HUES6 (cell line): ENCODE results near the gene ZDHHC9.
"Not testable (repeated sequence)": the region's sequence is repeated elsewhere in the genome, so short reads cannot be mapped to it uniquely, and the experiment has no call there.

Experiments
- H3K27ac ChIP-seq: 2 replicates; pipeline ENCODE4 v1.7.0; 2013; ENCODE audit warnings: low read depth, mild to moderate bottlenecking, low read length, inconsistent platforms
- H3K27me3 ChIP-seq: 2 replicates; pipeline ENCODE4 v1.6.1; 2013; ENCODE audit warnings: low read length; ENCODE audit not compliant: control insufficient read depth, insufficient read depth
- H3K36me3 ChIP-seq: 2 replicates; pipeline ENCODE4 v1.6.1; 2013; ENCODE audit warnings: low read length; ENCODE audit not compliant: control insufficient read depth, insufficient read depth
- H3K4me1 ChIP-seq: 2 replicates; pipeline ENCODE4 v1.6.1; 2013; ENCODE audit warnings: low read length; ENCODE audit not compliant: control insufficient read depth, insufficient read depth
- H3K4me3 ChIP-seq: 2 replicates; pipeline ENCODE4 v1.5.1; 2013; ENCODE audit warnings: low read depth, low read length
- H3K9ac ChIP-seq: one replicate; pipeline ENCODE4 v1.6.1; 2013; ENCODE audit warnings: mild to moderate bottlenecking, low read length
- H3K9me3 ChIP-seq: 2 replicates; pipeline ENCODE4 v1.6.1; 2013; ENCODE audit warnings: low read depth, low read length; ENCODE audit not compliant: control insufficient read depth, insufficient read depth

The ZDHHC9 gene

DNA sequence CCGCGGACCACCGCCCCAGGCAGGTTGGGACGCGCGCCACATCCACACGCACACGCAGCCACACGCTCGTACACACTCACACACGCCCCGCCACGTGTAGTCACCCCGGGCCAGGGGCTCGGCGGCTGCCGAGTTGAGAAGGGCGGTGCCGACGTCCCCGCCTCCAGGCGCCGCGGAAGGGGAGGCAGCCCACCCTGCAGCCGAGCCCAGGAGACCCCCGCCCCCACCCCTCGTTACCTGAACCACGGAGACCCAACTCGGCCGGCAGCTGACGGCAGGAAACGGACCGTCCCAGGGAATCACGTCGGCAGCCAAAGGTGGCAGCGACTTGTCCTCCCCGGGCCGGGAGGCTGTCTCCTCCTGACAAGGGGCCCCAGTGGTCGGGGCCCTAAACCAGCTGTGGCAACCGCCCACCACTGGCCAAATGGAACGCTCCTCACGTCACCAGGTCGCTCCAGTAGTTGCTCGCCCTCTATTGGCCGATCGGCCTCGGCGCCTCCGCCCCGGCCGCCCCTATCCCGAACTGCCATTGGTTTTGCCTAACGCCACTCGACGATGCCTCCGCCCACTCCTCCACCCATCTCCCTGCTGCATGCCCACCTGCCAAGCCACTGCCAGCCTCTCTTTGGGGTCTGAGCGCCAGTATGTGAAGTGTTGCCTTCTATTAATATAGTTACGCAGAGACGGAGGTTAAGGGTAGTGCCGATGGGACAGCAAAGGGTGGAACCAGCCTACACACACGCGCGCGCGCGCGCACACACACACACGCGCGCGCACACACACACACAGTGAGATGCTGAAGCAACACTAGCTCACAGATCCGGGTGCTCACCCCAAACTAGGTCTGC lies at the start of gene ZDHHC9:
Gene ZDHHC9 (minus strand): TSS at position 428 of the 848 bp plus-strand sequence. CDS start 1,941 bp downstream, outside the sequence.
- peak within 1 kb of the TSS; percentile 41; the same call in 1 of the 2 replicates for H3K27ac ChIP-seq
- H3K4me3 ChIP-seq: peak within 1 kb of the TSS; percentile 78
- peak within 1 kb of the TSS; percentile 91 for H3K9ac ChIP-seq
- no peaks in the 10 kb centered on the region for H3K9me3 ChIP-seq
- H3K27me3 ChIP-seq: peaks cover 12% of the 10 kb centered on the region; the same call in 1 of the 2 replicates
- peaks cover 20% of the 10 kb centered on the region for H3K36me3 ChIP-seq
- peaks cover 13% of the 10 kb centered on the region; the same call in 1 of the 2 replicates for H3K4me1 ChIP-seq

DNA sequence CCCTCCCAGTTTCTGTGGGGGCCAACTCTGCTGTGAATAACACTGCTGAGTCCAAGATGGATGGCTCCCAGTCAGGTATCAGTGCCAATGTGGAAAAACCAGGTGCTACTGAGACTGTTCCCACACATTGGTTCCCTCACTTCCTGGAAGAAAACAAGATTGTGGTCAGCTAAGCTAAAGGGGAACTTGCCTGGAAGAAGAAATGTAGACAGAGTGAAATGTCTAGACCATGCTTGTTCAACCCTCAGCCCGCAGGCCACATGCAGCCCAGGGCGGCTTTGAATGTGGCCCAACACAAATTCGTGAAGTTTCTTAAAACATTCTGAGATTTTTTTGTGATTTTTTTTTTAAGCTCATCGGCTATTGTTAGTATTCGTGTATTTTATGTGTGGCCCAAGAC lies 33.7 kb upstream of the ZDHHC9 start:
- H3K36me3 ChIP-seq: no peaks in the 10 kb centered on the region
- no peaks in the 10 kb centered on the region for H3K27me3 ChIP-seq
- peaks cover 11% of the 10 kb centered on the region for H3K9me3 ChIP-seq
- peak overlapping the region; percentile 8; the same call in 1 of the 2 replicates for H3K27ac ChIP-seq
- H3K4me1 ChIP-seq: peaks cover 8% of the 10 kb centered on the region; the same call in 1 of the 2 replicates
- peak overlapping the region; percentile 28 for H3K9ac ChIP-seq
- no peak overlapping the region; the same call in 1 of the 2 replicates for H3K4me3 ChIP-seq

DNA sequence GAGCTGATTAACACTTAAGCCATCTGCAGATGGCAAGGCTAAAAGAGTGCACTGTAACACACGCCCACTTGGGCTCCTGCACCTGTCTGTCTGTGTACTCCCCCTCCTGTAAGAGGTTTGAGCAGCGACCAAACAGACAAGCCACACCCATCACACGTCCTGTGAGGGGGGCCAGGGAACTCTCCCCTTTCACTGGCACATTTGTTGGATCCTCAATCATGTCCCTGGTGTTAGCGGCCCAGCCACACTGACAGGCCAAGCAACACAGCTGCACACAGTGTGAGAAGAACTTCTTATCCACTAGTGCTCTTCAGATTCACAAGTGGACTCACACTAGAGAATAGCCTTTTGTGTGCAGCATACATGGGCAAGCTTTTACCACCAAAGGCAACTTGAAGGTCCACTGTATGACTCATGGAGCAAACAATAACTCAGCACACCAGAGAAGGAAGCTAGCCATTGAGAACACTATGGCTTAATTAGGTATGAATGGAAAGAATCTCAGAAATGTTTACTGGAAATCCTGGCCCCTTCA lies 33.2 kb upstream of the ZDHHC9 start:
- Histone ChIP-seq H3K9ac (peak overlapping the region; percentile 28), H3K4me1 (peaks cover 8% of the 10 kb centered on the region; the same call in 1 of the 2 replicates), H3K9me3 (peaks cover 11% of the 10 kb centered on the region), H3K27me3 (no peaks in the 10 kb centered on the region), H3K4me3 (peak overlapping the region; percentile 2; the same call in 1 of the 2 replicates), H3K27ac (peak overlapping the region; percentile 8; the same call in 1 of the 2 replicates), H3K36me3 (no peaks in the 10 kb centered on the region)

DNA sequence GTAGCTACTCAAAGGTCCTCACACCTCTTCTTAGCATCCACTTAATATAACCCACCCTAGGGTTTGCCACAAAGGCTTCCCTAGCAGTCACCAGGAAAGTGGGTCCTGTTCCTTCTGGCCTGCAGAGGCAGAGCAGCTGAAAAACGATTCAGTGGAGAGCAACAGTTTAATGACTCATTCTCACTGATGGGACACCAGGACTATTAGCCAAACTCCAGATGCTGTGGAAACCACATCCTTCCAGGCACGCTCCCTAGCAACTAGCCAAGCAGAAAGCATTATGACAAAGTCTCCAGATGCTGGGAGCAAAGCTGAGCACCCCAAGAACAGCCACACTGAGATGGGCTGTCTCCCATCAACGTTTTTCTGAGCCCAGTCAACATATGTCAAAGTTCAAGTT lies 32.0 kb upstream of the ZDHHC9 start:
- H3K4me1 ChIP-seq: peaks cover 8% of the 10 kb centered on the region; the same call in 1 of the 2 replicates
- 0 out of 2 replicates have a peak, but pooled peaks cover 9% of the 10 kb centered on the region for H3K27me3 ChIP-seq
- no peak overlapping the region for H3K9ac ChIP-seq
- peaks cover 11% of the 10 kb centered on the region for H3K9me3 ChIP-seq
- H3K4me3 ChIP-seq: no peak overlapping the region
- no peaks in the 10 kb centered on the region for H3K36me3 ChIP-seq
- H3K27ac ChIP-seq: no peak overlapping the region

DNA sequence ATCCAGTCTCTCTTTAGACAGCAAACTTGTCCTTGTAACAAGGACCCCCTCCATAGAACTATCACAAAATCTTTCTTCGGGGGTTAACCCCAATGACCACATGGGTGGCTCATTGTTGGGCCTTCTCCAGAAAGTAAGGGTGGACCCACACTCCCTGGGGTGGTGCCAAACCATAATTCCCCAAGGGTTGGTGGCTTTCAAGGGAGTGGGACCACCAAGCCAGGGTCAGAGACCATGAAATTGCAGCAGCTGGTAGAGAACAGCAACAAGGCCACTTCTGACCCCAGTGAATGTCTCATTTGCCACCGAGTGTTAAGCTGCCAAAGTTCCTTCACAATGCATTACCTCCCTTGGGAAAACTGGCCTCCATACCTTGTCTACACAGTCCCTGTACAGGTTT lies 28.8 kb upstream of the ZDHHC9 start:
- Histone ChIP-seq H3K9me3 (peaks cover 6% of the 10 kb centered on the region; the same call in 1 of the 2 replicates), H3K4me1 (peaks cover 8% of the 10 kb centered on the region; the same call in 1 of the 2 replicates), H3K27ac (no peak overlapping the region), H3K4me3 (no peak overlapping the region), H3K9ac (no peak overlapping the region), H3K27me3 (peaks cover 15% of the 10 kb centered on the region; the same call in 1 of the 2 replicates), H3K36me3 (no peaks in the 10 kb centered on the region)

DNA sequence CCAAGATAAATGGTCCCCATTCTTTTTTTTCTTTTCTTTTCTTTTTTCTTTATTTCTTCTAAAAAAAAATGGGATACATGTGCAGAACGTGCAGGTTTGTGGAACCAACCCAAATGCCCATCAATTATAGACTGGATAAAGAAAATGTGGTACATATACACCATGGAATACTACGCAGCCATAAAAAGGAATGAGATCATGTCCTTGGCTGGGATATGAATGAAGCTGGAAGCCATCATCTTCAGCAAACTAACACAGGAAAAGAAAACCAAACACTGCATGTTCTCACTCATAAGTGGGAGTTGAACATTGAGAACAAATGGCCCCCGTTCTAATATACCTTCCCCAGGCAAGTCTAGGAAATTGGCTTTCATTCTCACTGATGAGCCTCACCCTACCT lies 22.6 kb upstream of the ZDHHC9 start:
- not testable (repeated sequence) for H3K4me3 ChIP-seq, H3K4me1 ChIP-seq, H3K9ac ChIP-seq, H3K9me3 ChIP-seq, H3K27ac ChIP-seq, H3K36me3 ChIP-seq
- H3K27me3 ChIP-seq: peaks cover 19% of the 10 kb centered on the region; the same call in 1 of the 2 replicates

DNA sequence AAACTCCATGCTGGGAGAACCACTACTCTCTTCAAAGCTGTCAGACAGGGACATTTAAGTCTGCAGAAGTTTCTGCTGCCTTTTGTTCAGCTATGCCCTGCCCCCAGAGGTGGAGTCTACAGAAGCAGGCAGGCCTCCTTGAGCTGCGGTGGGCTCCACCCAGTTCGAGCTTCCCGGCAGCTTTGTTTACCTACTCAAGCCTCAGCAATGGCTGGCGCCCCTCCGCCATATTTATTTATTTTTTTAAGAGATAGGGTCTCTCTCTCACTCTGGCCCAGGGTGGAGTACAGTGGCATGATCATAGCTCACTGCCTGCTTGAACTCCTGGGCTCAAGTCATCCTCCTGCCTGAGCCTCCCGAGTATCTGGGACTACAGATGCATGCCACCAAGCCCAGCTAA lies 15.4 kb upstream of the ZDHHC9 start:
- not testable (repeated sequence) for H3K27me3 ChIP-seq, H3K9ac ChIP-seq, H3K4me3 ChIP-seq, H3K36me3 ChIP-seq, H3K9me3 ChIP-seq, H3K4me1 ChIP-seq, H3K27ac ChIP-seq

DNA sequence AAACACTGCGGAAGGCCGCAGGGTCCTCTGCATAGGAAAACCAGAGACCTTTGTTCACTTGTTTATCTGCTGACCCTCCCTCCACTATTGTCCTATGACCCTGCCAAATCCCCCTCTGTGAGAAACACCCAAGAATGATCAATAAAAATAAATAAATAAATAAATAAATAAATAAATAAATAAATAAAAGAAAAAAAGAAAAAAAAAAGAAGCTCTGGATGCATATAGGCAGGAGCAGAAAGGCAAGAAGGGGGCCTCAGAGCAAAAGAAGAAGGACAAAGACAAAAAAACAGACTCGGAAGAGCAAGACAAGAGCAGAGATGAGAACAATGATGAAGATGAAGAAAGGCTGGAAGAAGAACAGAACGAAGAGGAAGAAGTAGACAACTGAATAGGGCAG lies 8.1 kb upstream of the ZDHHC9 start:
- not testable (repeated sequence) for H3K4me1 ChIP-seq, H3K27me3 ChIP-seq, H3K27ac ChIP-seq, H3K4me3 ChIP-seq, H3K36me3 ChIP-seq, H3K9ac ChIP-seq, H3K9me3 ChIP-seq

DNA sequence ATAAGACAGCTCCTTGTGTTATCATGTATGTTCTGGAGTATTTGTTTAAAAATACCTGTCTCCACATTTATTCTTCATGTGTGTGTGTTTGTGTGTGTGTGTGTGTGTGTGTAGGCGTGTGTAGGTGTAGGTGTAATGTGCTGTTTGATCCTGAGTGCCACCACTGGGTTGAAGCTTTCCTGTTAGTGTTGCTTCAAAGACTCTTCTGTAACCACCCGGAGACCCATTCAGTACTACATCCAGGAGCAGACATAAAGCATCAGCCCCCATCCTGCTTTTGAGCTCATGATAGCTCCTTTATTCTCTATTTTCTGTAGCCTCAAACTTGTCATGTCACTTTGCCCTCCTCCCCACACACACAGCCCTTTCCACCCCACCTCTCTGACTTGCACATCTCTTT lies 3.0 kb upstream of the ZDHHC9 start:
- peaks cover 6% of the 10 kb centered on the region; the same call in 1 of the 2 replicates for H3K4me1 ChIP-seq
- no peak overlapping the region for H3K27ac ChIP-seq

DNA sequence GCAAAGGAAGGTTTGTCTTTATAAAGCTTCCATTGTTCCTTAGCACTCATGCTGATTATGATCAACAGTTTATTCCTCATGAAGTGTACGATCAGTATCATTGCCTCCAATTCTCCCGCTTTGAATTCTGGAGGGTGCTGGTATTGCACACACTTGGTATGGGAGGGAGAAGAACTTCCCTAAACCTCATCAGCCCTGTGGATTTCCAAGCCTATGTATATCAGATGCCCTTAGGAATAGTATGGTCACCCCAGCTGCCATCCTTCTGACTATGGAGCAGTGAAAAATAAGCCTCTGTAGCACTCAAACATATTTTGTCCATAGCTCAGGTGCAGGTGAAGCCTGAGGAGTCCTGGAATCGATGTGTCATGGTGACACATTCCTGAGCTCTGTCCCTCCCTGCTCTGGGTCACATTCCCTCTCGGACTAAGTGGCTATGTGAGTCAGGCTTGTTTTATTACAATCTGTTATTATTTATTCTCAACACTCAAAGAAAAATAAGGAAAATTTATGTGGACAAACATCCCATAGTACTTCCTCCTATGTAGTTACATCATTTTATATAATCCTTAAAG lies 2.0 kb upstream of the ZDHHC9 start:
- H3K36me3 ChIP-seq: peaks cover 10% of the 10 kb centered on the region
- H3K27ac ChIP-seq: no peak overlapping the region
- no peak overlapping the region for H3K9ac ChIP-seq
- no peaks in the 10 kb centered on the region for H3K9me3 ChIP-seq
- H3K4me3 ChIP-seq: no peak overlapping the region
- peaks cover 8% of the 10 kb centered on the region; the same call in 1 of the 2 replicates for H3K4me1 ChIP-seq
- peaks cover 12% of the 10 kb centered on the region; the same call in 1 of the 2 replicates for H3K27me3 ChIP-seq

More for the DNA sequence above, 3.0 kb upstream of the ZDHHC9 start:
- H3K9ac ChIP-seq: no peak overlapping the region
- peaks cover 12% of the 10 kb centered on the region; the same call in 1 of the 2 replicates for H3K27me3 ChIP-seq
- H3K9me3 ChIP-seq: no peaks in the 10 kb centered on the region
- H3K36me3 ChIP-seq: peaks cover under 1% of the 10 kb centered on the region; the same call in 1 of the 2 replicates
- no peak overlapping the region for H3K4me3 ChIP-seq

DNA sequence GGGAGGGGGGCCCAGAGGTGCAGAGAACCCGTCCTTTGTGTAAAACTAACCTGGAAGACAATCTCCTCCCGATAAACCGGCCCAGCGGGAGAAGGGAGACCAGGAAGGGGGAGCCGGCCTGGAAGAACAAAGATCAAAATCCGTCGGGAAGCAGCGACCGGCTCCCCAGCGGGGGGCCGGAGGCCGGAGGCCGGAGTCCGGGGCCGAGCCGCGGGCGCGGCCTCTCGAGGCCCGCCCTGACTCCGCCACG lies 552 bp downstream of the ZDHHC9 start:
- Histone ChIP-seq H3K36me3 (peaks cover 20% of the 10 kb centered on the region), H3K4me1 (peaks cover 13% of the 10 kb centered on the region; the same call in 1 of the 2 replicates), H3K9me3 (no peaks in the 10 kb centered on the region), H3K27me3 (peaks cover 9% of the 10 kb centered on the region; the same call in 1 of the 2 replicates), H3K9ac (peak overlapping the region; percentile 91), H3K27ac (peak overlapping the region; percentile 41; the same call in 1 of the 2 replicates), H3K4me3 (peak overlapping the region; percentile 78)
